HCT116 (cell line): ENCODE results near the gene HASPIN. TPM values are rescaled to one million over a fixed set of nuclear protein-coding genes. Genes with fewer than 3 reads are reported as not detected.

Source experiments
- ATAC-seq: fragments of 200-7000 bp; cut with Tn5 transposase; 2 replicates; pipeline ENCODE4 v1.9.1; 2020; ENCODE audit warnings: mild to moderate bottlenecking, moderate library complexity
- BruUV-seq: library from RNA; stranded (reverse); fragments of 400-500 nt; replicated peaks from 2 replicates; lab custom pipeline; 2021; lab: Mats Ljungman, UMichigan
- CTCF ChIA-PET: fragments of 300-600 bp; sonication (Branson Sonifier 250); formaldehyde crosslinking; loops from one replicate; lab custom pipeline; 2021; ENCODE audit warnings: antibody characterized with exemption; lab: Charles Lee
- POLR2A ChIA-PET: fragments of 300-600, 350-600 bp; sonication (Branson Sonifier 250); formaldehyde crosslinking; loops from one replicate; lab custom pipeline; 2021; ENCODE audit warnings: antibody characterized with exemption; lab: Charles Lee
- RAD21 ChIA-PET, 2 experiments: fragments of 300-600 bp; sonication (Branson Sonifier 250); formaldehyde crosslinking; loops; one replicate each; lab custom pipeline; 2023; ENCODE audit warnings: low total read pairs in 2 of 2; ENCODE audit not compliant: uncharacterized antibody in 2 of 2, unreplicated experiment in 2 of 2, low non-redundant PET in 1 of 2; lab: Charles Lee
- DNase-seq: peaks from one replicate; pipeline ENCODE4 v3.0.0-alpha.2; 2010; ENCODE audit warnings: low read depth, low spot score
- H2AFZ ChIP-seq: fragments of 200-600 bp; shearing (Covaris generic), sonication (generic); 2 replicates; pipeline ENCODE4 v1.6.1; 2017; ENCODE audit warnings: low read depth, mixed run types, mixed read lengths, antibody characterized with exemption, low read length; ENCODE audit not compliant: poor library complexity, severe bottlenecking
- H3K27ac ChIP-seq: 2 replicates; pipeline ENCODE4 v1.5.1; 2012; ENCODE audit warnings: low read depth, low read length
- H3K27me3 ChIP-seq: fragments of 200-600 bp; sonication (generic); 2 replicates; pipeline ENCODE4 v1.6.1; 2016; ENCODE audit warnings: mixed run types, low read length, mixed read lengths; ENCODE audit not compliant: insufficient read depth
- H3K36me3 ChIP-seq, 2 experiments: fragments of 200-500 bp in 1 of 2; fragments of 200-600 bp in 1 of 2; sonication (Bioruptor generic) in 1 of 2; sonication (generic) in 1 of 2; 2 replicates each; pipeline versions ENCODE4 v1.5.1 to v1.6.1; 2014 to 2016; ENCODE audit warnings: low read length in 2 of 2, inconsistent platforms in 1 of 2, mixed read lengths in 1 of 2, mixed run types in 1 of 2; ENCODE audit not compliant: insufficient read depth in 2 of 2, control insufficient read depth in 1 of 2
- H3K4me1 ChIP-seq, 2 experiments: fragments of 200-600 bp in 1 of 2; sonication (generic) in 1 of 2; 2 replicates each; pipeline versions ENCODE4 v1.5.1 to v1.6.1; 2012 to 2017; ENCODE audit warnings: low read length in 2 of 2, inconsistent platforms in 1 of 2, mild to moderate bottlenecking in 1 of 2, mixed read lengths in 1 of 2, mixed run types in 1 of 2, moderate library complexity in 1 of 2; ENCODE audit not compliant: insufficient read depth in 2 of 2, control insufficient read depth in 1 of 2
- H3K4me2 ChIP-seq: fragments of 200-600 bp; sonication (generic); 2 replicates; pipeline ENCODE4 v1.6.1; 2017; ENCODE audit warnings: mixed run types, low read length, mixed read lengths
- H3K4me3 ChIP-seq, 2 experiments: fragments of 200-600 bp in 1 of 2; sonication (generic) in 1 of 2; replicated peaks in 1 of 2; 2 replicates each; pipeline ENCODE4 v1.5.1; 2011 to 2016; ENCODE audit warnings: low read length in 2 of 2, control low read depth in 1 of 2, low read depth in 1 of 2, mild to moderate bottlenecking in 1 of 2, mixed read lengths in 1 of 2, mixed run types in 1 of 2
- H3K79me2 ChIP-seq: fragments of 200-600 bp; sonication (generic); 2 replicates; pipeline ENCODE4 v1.6.1; 2017; ENCODE audit warnings: mild to moderate bottlenecking, mixed run types, low read length, moderate library complexity, mixed read lengths; ENCODE audit not compliant: insufficient read depth
- H3K9ac ChIP-seq: fragments of 200-600 bp; sonication (generic); 2 replicates; pipeline ENCODE4 v1.6.1; 2016; ENCODE audit warnings: low read length, mixed read lengths
- H3K9me2 ChIP-seq: fragments of 200-600 bp; sonication (generic), shearing (Covaris generic); 2 replicates; pipeline ENCODE4 v1.6.1; 2017; ENCODE audit warnings: mixed run types, mild to moderate bottlenecking, moderate library complexity; ENCODE audit not compliant: insufficient read depth
- H3K9me3 ChIP-seq, 2 experiments: fragments of 200-500 bp in 1 of 2; fragments of 200-600 bp in 1 of 2; sonication (Bioruptor generic) in 1 of 2; sonication (generic) in 1 of 2; 2 replicates each; pipeline ENCODE4 v1.6.1; 2014 to 2017; ENCODE audit warnings: low read length in 2 of 2, mixed read lengths in 2 of 2, inconsistent platforms in 1 of 2, low read depth in 1 of 2, mild to moderate bottlenecking in 1 of 2, mixed run types in 1 of 2, moderate library complexity in 1 of 2; ENCODE audit not compliant: control insufficient read depth in 1 of 2, insufficient read depth in 1 of 2
- H4K20me1 ChIP-seq: fragments of 200-600 bp; sonication (generic), shearing (Covaris generic); 2 replicates; pipeline ENCODE4 v1.6.1; 2017; ENCODE audit warnings: mixed run types, mild to moderate bottlenecking, moderate library complexity; ENCODE audit not compliant: insufficient read depth
- EGR1 ChIP-seq: IDR thresholded peaks from 2 replicates; pipeline ENCODE4 v1.6.1; 2012; ENCODE audit warnings: low read depth
- ELF1 ChIP-seq: IDR thresholded peaks from 2 replicates; pipeline ENCODE4 v1.6.1; 2012; ENCODE audit warnings: low read depth, borderline replicate concordance
- EZH2phosphoT487 ChIP-seq: fragments of 200-600 bp; IDR thresholded peaks from 2 replicates; pipeline ENCODE4 v1.6.1; 2018; ENCODE audit warnings: antibody characterized with exemption, borderline replicate concordance
- FOSL1 ChIP-seq: IDR thresholded peaks from 2 replicates; pipeline ENCODE4 v1.6.1; 2012; ENCODE audit warnings: low read depth
- JUND ChIP-seq: IDR thresholded peaks from 2 replicates; pipeline ENCODE4 v1.6.1; 2012
- POLR2A ChIP-seq: IDR thresholded peaks from 2 replicates; pipeline ENCODE4 v1.7.0; 2011; ENCODE audit warnings: borderline replicate concordance; ENCODE audit not compliant: insufficient read depth, insufficient read length; ENCODE audit errors: extremely low read depth
- RAD21 ChIP-seq: IDR thresholded peaks from 2 replicates; pipeline ENCODE4 v1.6.1; 2012; ENCODE audit warnings: low read depth, mild to moderate bottlenecking
- SRF ChIP-seq: IDR thresholded peaks from 2 replicates; pipeline ENCODE4 v1.6.1; 2012; ENCODE audit warnings: low read depth
- TCF7L2 ChIP-seq: IDR thresholded peaks from 2 replicates; pipeline ENCODE4 v1.7.0; 2011; ENCODE audit warnings: borderline replicate concordance, inconsistent platforms; ENCODE audit not compliant: insufficient read depth, insufficient read length; ENCODE audit errors: extremely low read depth
- YY1 ChIP-seq: IDR thresholded peaks from 2 replicates; pipeline ENCODE4 v1.6.1; 2011; ENCODE audit warnings: low read length, low read depth, moderate library complexity, mild to moderate bottlenecking; ENCODE audit not compliant: insufficient replicate concordance; ENCODE audit errors: extremely low read depth
- ZBTB33 ChIP-seq: IDR thresholded peaks from 2 replicates; pipeline ENCODE4 v1.6.1; 2011; ENCODE audit warnings: mild to moderate bottlenecking, low read length, moderate library complexity; ENCODE audit not compliant: insufficient replicate concordance; ENCODE audit errors: extremely low read depth
- intact Hi-C: fragments of 100-400 bp; cut with micrococcal nuclease; formaldehyde crosslinking; loops from 2 replicates; pipeline ENCODE4 v1.10.0; 2022
- total RNA-seq: library from RNA; stranded (reverse); gene quantifications from one replicate; pipeline ENCODE4 v1.2.1, GENCODE V29; 2021; ENCODE audit not compliant: unreplicated experiment
- TF ChIP-seq, protein P1 (sequence below): IDR thresholded peaks from 2 replicates; pipeline ENCODE4 v1.6.1; 2012

The HASPIN gene
- total RNA-seq, 1 experiment from 2014 or later = 19.6 TPM

DNA sequence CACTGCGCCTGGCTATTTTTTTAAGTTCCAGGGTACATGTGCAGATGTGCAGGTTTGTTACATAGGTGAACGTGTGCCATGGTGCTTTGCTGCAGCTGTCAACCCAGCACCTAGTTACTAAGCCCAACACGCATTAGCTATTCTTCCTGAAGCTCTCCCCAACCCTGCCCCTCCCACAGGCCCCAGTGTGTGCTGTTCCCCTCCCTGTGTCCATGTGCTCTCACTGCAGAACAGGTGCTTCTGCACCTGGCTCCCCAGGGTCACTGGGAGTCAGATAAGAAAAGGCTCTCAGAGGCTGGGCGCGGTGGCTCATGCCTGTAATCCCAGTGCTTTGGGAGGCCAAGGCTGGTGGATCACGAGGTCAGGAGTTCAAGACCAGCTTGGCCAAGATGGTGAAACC lies 6.2 kb downstream of the HASPIN start:
- ChIA-PET POLR2A (no interaction called here), CTCF (no interaction called here), RAD21 (no interaction called here)
- Histone ChIP-seq H3K9me3 (no peaks in the 10 kb centered on the region), H4K20me1 (peaks cover 4% of the 10 kb centered on the region; the same call in 1 of the 2 replicates), H3K27ac (no peak overlapping the region), H3K9ac (no peak overlapping the region), H3K79me2 (peaks cover 28% of the 10 kb centered on the region), H3K36me3 (peaks cover 2 to 26% of the 10 kb centered on the region in 2 experiments; a peak in 1 of 4 replicates), H3K27me3 (no peaks in the 10 kb centered on the region), H3K4me1 (peaks cover 3 to 7% of the 10 kb centered on the region in 2 experiments; a peak in 3 of 4 replicates), H3K4me2 (no peak overlapping the region), H3K4me3 (no peak overlapping the region), H3K9me2 (no peaks in the 10 kb centered on the region), H2AFZ (no peak overlapping the region)
- intact Hi-C loops = loop anchor here (10.0 kb wide), 1 partner anchor 345 kb away; no protein-coding TSS in a partner anchor
- DNase-seq (no peak), ATAC-seq (no peak)
- no peak for TF ChIP-seq EZH2phosphoT487
- TF ChIP-seq RAD21 = no peak
- TF ChIP-seq JUND = no peak
- TF ChIP-seq YY1 = no peak
- TF ChIP-seq EGR1 = no peak
- TF ChIP-seq POLR2A = no peak
- no peak for TF ChIP-seq FOSL1
- TF ChIP-seq ELF1 = no peak
- no peak for TF ChIP-seq SRF
- TF ChIP-seq, protein P1, sequence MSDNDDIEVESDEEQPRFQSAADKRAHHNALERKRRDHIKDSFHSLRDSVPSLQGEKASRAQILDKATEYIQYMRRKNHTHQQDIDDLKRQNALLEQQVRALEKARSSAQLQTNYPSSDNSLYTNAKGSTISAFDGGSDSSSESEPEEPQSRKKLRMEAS = no peak
- TF ChIP-seq TCF7L2 = no peak
- no peak for TF ChIP-seq ZBTB33
- no TSS peak for BruUV-seq
